Rectal smooth muscle tissue (tissue), 1 donor: ENCODE results near the gene YLPM1.

Experiments
- H3K27ac ChIP-seq: one replicate; pipeline ENCODE4 v1.7.0; 2013; ENCODE audit warnings: low read depth, low read length, inconsistent platforms
- H3K27me3 ChIP-seq: one replicate; pipeline ENCODE4 v1.7.0; 2013; ENCODE audit warnings: low read length; ENCODE audit not compliant: control insufficient read depth, insufficient read depth
- H3K36me3 ChIP-seq: one replicate; pipeline ENCODE4 v1.7.0; 2013; ENCODE audit warnings: low read length; ENCODE audit not compliant: control insufficient read depth, insufficient read depth
- H3K4me1 ChIP-seq: one replicate; pipeline ENCODE4 v1.7.0; 2013; ENCODE audit warnings: low read length; ENCODE audit not compliant: control insufficient read depth, insufficient read depth
- H3K4me3 ChIP-seq: one replicate; pipeline ENCODE4 v1.7.0; 2013; ENCODE audit warnings: low read length
- H3K9ac ChIP-seq: one replicate; pipeline ENCODE4 v1.7.0; 2013; ENCODE audit warnings: low read length

The YLPM1 gene

GRCh38 chr14:74762917-74763802 is at the start of gene YLPM1:
YLPM1 (plus strand) TSS chr14:74763316; CDS start chr14:74763490, 174 bp downstream.
- H3K36me3 ChIP-seq, result no peaks in the 10 kb centered on the region
- H3K9ac ChIP-seq, result peak within 1 kb of the TSS; percentile 94
- H3K4me1 ChIP-seq, result peaks cover 14% of the 10 kb centered on the region
- peak within 1 kb of the TSS; percentile 88 for H3K27ac ChIP-seq
- H3K4me3 ChIP-seq, result peak within 1 kb of the TSS; percentile 92
- H3K27me3 ChIP-seq, result no peaks in the 10 kb centered on the region

DNA sequence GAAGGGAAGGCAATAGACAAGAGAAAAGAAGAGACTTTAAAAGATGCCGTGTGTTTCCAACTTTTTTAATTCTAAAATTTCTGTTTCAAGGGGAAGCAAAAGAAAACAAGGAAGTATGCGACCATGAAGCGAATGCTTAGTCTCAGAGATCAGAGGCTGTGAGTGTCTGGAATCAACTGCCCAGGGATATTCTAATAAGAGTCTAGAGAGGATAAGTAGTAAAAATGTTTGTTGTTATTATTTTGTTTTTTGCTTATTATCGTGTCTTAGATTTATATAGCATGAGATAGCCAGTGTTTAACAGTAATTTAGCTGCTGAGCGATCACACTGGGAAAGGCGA is 49.8 kb upstream of the YLPM1 start:
- H3K27me3 ChIP-seq, result no peaks in the 10 kb centered on the region
- peaks cover 4% of the 10 kb centered on the region for H3K36me3 ChIP-seq
- H3K27ac ChIP-seq, result peak overlapping the region; percentile 79
- H3K4me1 ChIP-seq, result no peaks in the 10 kb centered on the region
- peak overlapping the region; percentile 86 for H3K9ac ChIP-seq
- H3K4me3 ChIP-seq, result peak overlapping the region; percentile 99

GRCh38 chr14:74720526-74720925 is 42.6 kb upstream of the YLPM1 start:
- Histone ChIP-seq H3K4me3 (no peak overlapping the region), H3K27ac (no peak overlapping the region), H3K36me3 (peaks cover under 1% of the 10 kb centered on the region), H3K4me1 (no peaks in the 10 kb centered on the region), H3K27me3 (no peaks in the 10 kb centered on the region), H3K9ac (no peak overlapping the region)

DNA sequence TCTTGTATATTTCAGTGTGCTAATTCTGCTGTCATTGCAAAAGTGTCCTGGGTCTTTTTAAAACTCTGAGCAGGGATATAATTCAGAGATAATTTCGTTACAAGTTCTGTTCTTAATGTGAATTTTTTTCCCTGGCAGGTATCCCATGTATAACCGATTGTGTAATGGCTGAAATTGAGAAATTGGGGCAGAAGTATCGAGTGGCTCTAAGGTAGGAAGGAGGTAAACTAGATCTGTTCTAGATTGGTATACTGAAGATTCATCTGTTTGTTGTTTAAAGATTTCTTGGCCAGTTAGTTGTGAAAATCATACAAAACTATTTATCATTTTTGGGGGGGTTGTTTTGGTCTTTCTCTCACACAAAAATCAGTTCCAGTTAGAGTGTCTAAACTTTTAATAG is 40.0 kb upstream of the YLPM1 start:
- Histone ChIP-seq H3K4me3 (no peak overlapping the region), H3K27ac (no peak overlapping the region), H3K27me3 (no peaks in the 10 kb centered on the region), H3K4me1 (no peaks in the 10 kb centered on the region), H3K9ac (no peak overlapping the region), H3K36me3 (peaks cover 4% of the 10 kb centered on the region)

- H3K4me1 ChIP-seq, result no peaks in the 10 kb centered on the region
- no peak overlapping the region for H3K9ac ChIP-seq
- no peak overlapping the region for H3K27ac ChIP-seq
- no peak overlapping the region for H3K4me3 ChIP-seq
- peaks cover 6% of the 10 kb centered on the region for H3K36me3 ChIP-seq
- no peaks in the 10 kb centered on the region for H3K27me3 ChIP-seq
These were observed 30.7 kb upstream of the YLPM1 start for GRCh38 chr14:74732387-74732786.

DNA sequence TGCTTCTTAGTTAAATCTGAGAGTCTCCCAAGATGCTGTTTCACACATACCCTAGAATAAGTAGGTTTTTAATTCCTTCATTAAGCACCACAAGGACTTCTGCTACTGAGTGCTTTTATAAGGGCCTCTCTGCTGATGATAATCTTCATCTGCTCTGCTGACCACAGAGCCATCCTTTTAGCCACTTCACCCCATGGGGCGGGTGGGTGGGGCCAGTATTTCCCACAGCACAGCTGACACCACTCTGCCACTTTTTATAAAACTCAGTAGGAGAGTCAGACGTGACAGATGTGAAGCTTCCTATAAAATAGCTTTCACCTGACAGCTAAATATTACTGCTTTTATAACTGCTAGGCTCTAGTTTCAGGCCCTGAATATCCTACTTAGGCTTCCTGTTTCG is 29.9 kb upstream of the YLPM1 start:
- no peak overlapping the region for H3K4me3 ChIP-seq
- H3K27me3 ChIP-seq, result no peaks in the 10 kb centered on the region
- H3K27ac ChIP-seq, result no peak overlapping the region
- peaks cover 6% of the 10 kb centered on the region for H3K36me3 ChIP-seq
- H3K9ac ChIP-seq, result no peak overlapping the region
- H3K4me1 ChIP-seq, result no peaks in the 10 kb centered on the region

- Histone ChIP-seq H3K4me3 (no peak overlapping the region), H3K36me3 (peaks cover 9% of the 10 kb centered on the region), H3K4me1 (no peaks in the 10 kb centered on the region), H3K27me3 (no peaks in the 10 kb centered on the region), H3K27ac (no peak overlapping the region), H3K9ac (no peak overlapping the region)
These were observed 28.0 kb upstream of the YLPM1 start for GRCh38 chr14:74735125-74735524.

DNA sequence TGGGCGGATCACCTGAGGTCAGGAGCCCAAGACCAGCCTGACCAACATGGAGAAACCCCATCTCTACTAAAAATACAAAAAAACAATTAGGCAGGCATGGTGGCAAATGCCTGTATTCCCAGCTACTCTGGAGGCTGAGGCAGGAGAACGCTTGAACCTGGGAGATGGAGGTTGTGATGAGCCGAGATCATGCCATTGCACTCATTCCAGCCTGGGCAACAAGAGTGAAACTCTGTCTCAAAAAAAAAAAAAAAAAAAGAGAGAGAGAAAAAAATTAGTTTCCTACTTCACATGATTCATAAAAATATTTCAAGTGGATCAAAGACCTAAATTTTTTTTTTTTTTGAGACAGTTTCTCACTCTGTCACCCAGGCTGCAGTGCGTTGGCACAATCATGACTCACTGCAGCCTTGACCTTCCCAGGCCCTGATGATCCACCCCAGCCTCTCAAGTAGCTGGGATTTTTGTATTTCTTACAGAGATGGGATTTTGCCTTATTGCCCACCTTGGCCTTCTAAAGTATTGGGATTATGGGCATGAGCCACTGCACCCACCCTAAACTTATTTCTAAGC is 25.3 kb upstream of the YLPM1 start:
- no peaks in the 10 kb centered on the region for H3K4me1 ChIP-seq

GRCh38 chr14:74739293-74740030 is 23.7 kb upstream of the YLPM1 start:
- H3K4me1 ChIP-seq, result no peaks in the 10 kb centered on the region
- peaks cover 4% of the 10 kb centered on the region for H3K36me3 ChIP-seq
- H3K9ac ChIP-seq, result no peak overlapping the region
- no peak overlapping the region for H3K4me3 ChIP-seq
- H3K27ac ChIP-seq, result no peak overlapping the region
- H3K27me3 ChIP-seq, result no peaks in the 10 kb centered on the region

More for the DNA sequence above, 25.3 kb upstream of the YLPM1 start:
- no peaks in the 10 kb centered on the region for H3K27me3 ChIP-seq
- H3K27ac ChIP-seq, result no peak overlapping the region
- H3K36me3 ChIP-seq, result peaks cover 9% of the 10 kb centered on the region
- H3K4me3 ChIP-seq, result no peak overlapping the region
- H3K9ac ChIP-seq, result no peak overlapping the region

DNA sequence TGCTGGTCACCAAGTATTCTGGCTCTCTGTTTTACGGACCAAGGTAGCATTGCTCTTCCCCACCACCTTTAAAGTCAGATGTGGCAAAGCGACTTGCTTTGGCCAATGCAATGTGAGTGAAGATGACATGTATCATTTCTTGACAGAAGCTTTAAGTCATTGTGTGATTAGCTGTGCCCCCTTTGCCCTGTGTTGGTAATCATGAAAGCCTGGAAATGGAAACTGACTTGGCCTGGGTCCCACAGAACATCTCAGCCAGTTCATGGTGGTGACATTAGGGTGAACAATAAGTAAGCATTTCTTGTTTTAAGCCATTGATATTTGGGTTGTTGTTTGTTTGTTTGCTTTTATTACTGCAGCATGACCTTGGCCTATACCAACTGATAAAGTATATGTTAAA is 15.9 kb upstream of the YLPM1 start:
- Histone ChIP-seq H3K27ac (no peak overlapping the region), H3K4me1 (no peaks in the 10 kb centered on the region), H3K36me3 (no peaks in the 10 kb centered on the region), H3K4me3 (no peak overlapping the region), H3K9ac (no peak overlapping the region), H3K27me3 (no peaks in the 10 kb centered on the region)

DNA sequence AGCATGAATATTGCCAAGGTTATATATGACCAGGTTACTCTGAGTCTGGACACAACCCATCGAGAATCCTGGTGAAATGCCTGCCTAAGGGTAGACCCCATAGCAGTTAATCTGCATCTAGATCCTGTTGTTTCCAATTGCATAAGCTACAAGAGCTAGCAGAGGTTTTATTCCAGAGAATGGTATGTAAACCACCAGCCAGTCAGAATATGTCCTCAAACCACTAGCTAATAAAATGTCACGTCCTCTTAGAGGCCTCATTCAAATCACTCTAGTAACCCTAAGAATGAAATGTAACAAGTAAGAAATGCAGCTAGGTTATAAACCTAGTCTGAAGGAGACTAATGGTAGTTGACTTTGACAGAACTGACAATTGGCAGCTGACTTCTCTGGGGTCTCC is 9.0 kb upstream of the YLPM1 start:
- H3K27ac ChIP-seq, result no peak overlapping the region
- no peak overlapping the region for H3K9ac ChIP-seq
- H3K4me3 ChIP-seq, result no peak overlapping the region
- H3K27me3 ChIP-seq, result no peaks in the 10 kb centered on the region
- H3K36me3 ChIP-seq, result no peaks in the 10 kb centered on the region
- no peaks in the 10 kb centered on the region for H3K4me1 ChIP-seq

GRCh38 chr14:74754899-74755298 is 8.2 kb upstream of the YLPM1 start:
- no peaks in the 10 kb centered on the region for H3K27me3 ChIP-seq
- H3K27ac ChIP-seq, result no peak overlapping the region
- H3K4me1 ChIP-seq, result no peaks in the 10 kb centered on the region
- no peaks in the 10 kb centered on the region for H3K36me3 ChIP-seq
- no peak overlapping the region for H3K4me3 ChIP-seq
- H3K9ac ChIP-seq, result no peak overlapping the region
